SK-N-SH (cell line): ENCODE results near the gene TBL1X.

Experiments used
- CTCF ChIP-seq: fragments of 200-600 bp; sonication (generic); IDR thresholded peaks from 2 replicates; pipeline ENCODE4 v1.6.1; 2017; ENCODE audit warnings: antibody characterized with exemption, mild to moderate bottlenecking, moderate library complexity
- EZH2phosphoT487 ChIP-seq: fragments of 200-600 bp; sonication (generic); IDR thresholded peaks from 2 replicates; pipeline ENCODE4 v1.6.1; 2017; ENCODE audit warnings: low read depth, mixed run types, mild to moderate bottlenecking, antibody characterized with exemption, moderate library complexity, borderline replicate concordance
- JUND ChIP-seq: IDR thresholded peaks from 2 replicates; pipeline ENCODE4 v1.4.0; 2012
- MAX ChIP-seq: IDR thresholded peaks from 2 replicates; pipeline ENCODE4 v1.4.0; 2012; ENCODE audit warnings: low read depth
- RCOR1 ChIP-seq: fragments of 150-350 bp; IDR thresholded peaks from 2 replicates; pipeline ENCODE4 v1.6.1; 2017; ENCODE audit warnings: antibody characterized with exemption, low read length
- USF1 ChIP-seq: IDR thresholded peaks from 2 replicates; pipeline ENCODE4 v1.4.0; 2012; ENCODE audit warnings: low read depth, borderline replicate concordance

- TF ChIP-seq USF1 (no peak), MAX (no peak), RCOR1 (no peak), JUND (no peak), CTCF (no peak), EZH2phosphoT487 (no peak)
Measured at GRCh38 chrX:9489234-9489633, 24.4 kb downstream of the TBL1X start.
